Epithelial cell of umbilical artery (primary cell): ENCODE measurements around the gene NDUFB1. TPM values are rescaled to one million over a fixed set of nuclear protein-coding genes. Genes with fewer than 3 reads are reported as not detected.

Source experiments
- total RNA-seq: library from RNA; depleted of rRNA; stranded (reverse); fragments of >200 nt; gene quantifications from 2 replicates; pipeline ENCODE4 v1.2.3, GENCODE V29; 2014

Gene NDUFB1
- 130 and 200 TPM in 2 replicates for total RNA-seq

DNA sequence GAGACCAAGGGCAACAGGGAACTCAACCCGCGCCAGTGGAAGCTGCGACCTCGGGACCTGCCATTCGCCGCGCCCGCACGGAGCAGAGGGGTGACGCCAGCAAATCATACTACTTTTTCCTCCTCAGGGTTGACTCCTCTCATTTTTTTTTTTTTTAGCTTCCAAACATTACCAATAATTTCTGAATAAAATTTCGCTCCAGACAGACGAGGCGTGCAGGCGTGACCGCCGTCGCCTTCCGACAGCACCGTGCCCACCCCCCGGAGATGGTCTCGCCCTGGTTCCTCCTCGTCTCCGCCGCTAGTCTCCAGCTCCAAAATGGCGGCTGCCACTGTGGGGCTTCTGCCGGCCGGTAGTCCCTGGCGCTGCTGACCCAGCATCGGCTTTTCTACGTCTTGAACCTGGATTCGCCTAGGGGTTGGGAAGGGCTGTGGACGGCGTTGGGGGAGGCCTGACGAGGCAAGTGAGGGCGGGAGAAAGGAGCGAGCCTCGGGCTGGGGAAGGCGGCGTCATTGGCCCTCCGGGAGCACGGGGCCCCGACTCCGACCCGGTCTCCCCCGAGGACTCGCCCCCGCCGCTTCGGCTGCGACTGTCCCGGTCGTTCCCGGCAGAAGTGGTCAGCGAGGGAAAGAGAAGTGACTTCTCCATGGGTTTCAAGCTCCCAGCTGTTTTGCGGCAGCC is at the start of gene NDUFB1, which contains the start of gene CPSF2:
Gene NDUFB1 (minus strand): TSS at position 37 of the 681 bp plus-strand sequence. CDS start 4,069 bp downstream, outside the sequence.
Gene CPSF2 (plus strand): TSS at position 300 of the 681 bp plus-strand sequence. CDS start 9,016 bp downstream, outside the sequence.

DNA sequence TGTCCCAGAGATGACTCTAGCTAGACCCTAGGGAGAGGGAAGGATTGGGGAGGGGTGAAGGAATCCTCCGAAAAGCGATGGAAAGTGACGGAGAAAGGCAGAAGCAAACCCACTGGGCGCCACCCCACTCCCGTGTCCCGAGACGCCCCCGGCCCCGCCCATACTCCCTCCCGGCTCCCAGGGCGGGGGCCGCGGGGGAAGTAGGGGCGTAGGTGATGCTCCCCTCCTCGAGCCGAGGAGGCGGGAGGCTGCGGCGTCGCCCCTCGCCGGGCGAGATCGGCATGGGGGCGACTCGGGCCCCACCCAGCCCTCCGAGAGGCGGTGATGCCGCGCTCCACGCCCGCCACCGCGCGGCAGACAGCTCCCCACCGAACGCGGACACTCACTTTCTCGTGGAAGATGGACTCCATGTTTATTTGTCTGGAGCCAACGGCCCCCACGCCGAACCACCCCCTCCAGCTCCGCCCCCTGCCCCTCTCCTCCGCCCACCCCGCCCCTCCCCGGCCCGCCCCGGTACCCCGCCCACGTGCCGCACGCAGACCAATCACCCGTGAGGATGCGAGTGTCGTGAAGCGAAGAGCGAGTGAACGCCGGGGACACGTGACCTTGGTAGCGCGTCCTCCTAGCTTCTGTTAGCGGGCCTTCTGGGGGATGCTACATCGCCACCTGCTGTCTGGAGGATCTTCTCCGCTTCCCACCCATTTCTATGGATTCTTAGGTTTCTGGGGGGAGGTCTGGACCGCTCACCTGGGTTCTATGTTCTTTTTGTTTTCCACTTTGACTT is 15.2 kb downstream of the NDUFB1 start, which contains the start of gene ATXN3:
Gene ATXN3 (minus strand): TSS at position 440 of the 784 bp plus-strand sequence. CDS start 30 bp downstream, at position 410.

Other genes with a start within 250 kb of the NDUFB1 start
- gene FBLN5, start 174.0 kb downstream of the NDUFB1 start, total RNA-seq = 1.2 and 4.5 TPM in 2 replicates
- 19.8 and 22.0 TPM in 2 replicates for gene TRIP11, start 81.6 kb downstream of the NDUFB1 start, total RNA-seq
- 27.6 and 60.6 TPM in 2 replicates for gene ATXN3, start 15.1 kb downstream of the NDUFB1 start, total RNA-seq
- 37.4 and 61.7 TPM in 2 replicates for gene CPSF2, start 263 bp upstream of the NDUFB1 start, total RNA-seq
- gene SLC24A4, start 201.5 kb upstream of the NDUFB1 start, total RNA-seq = under 0.01 TPM in 1 of 2 replicates, not detected in the other